Rectal smooth muscle tissue (tissue), 1 donor: ENCODE measurements around the gene CPD.
"Not testable (repeated sequence)": the region's sequence is repeated elsewhere in the genome, so short reads cannot be mapped to it uniquely, and the experiment has no call there.

ENCODE experiments used
- H3K27ac ChIP-seq: one replicate; pipeline ENCODE4 v1.7.0; 2013; ENCODE audit warnings: low read depth, low read length, inconsistent platforms
- H3K27me3 ChIP-seq: one replicate; pipeline ENCODE4 v1.7.0; 2013; ENCODE audit warnings: low read length; ENCODE audit not compliant: control insufficient read depth, insufficient read depth
- H3K36me3 ChIP-seq: one replicate; pipeline ENCODE4 v1.7.0; 2013; ENCODE audit warnings: low read length; ENCODE audit not compliant: control insufficient read depth, insufficient read depth
- H3K4me1 ChIP-seq: one replicate; pipeline ENCODE4 v1.7.0; 2013; ENCODE audit warnings: low read length; ENCODE audit not compliant: control insufficient read depth, insufficient read depth
- H3K4me3 ChIP-seq: one replicate; pipeline ENCODE4 v1.7.0; 2013; ENCODE audit warnings: low read length
- H3K9ac ChIP-seq: one replicate; pipeline ENCODE4 v1.7.0; 2013; ENCODE audit warnings: low read length

CPD gene

DNA sequence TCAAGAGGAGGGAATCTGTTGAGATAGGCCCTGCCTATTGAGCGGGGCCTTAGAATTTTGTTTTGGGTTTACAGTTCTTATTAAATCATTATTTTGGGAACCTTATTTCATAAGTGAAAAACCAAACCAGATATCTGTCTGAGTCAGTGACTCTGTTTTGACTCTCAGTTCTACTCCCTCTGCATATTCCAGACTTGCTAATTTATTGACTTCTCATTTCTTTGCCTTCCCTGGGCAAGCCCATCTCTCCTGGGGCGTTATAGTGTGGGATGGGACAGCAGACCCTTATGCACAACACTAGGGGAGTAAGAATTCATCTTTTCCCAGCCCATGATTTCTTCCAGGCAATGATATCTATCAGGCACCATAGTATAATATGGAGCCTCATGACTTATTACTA is 45.7 kb downstream of the CPD start:
- Histone ChIP-seq H3K27ac (no peak overlapping the region), H3K4me1 (no peaks in the 10 kb centered on the region), H3K36me3 (peaks cover 6% of the 10 kb centered on the region), H3K4me3 (no peak overlapping the region), H3K9ac (no peak overlapping the region), H3K27me3 (no peaks in the 10 kb centered on the region)

GRCh38 chr17:30426292-30426691 is 47.6 kb downstream of the CPD start:
- H3K4me1 ChIP-seq, result no peaks in the 10 kb centered on the region
- H3K9ac ChIP-seq, result no peak overlapping the region
- peaks cover 6% of the 10 kb centered on the region for H3K36me3 ChIP-seq
- H3K27me3 ChIP-seq, result no peaks in the 10 kb centered on the region
- no peak overlapping the region for H3K27ac ChIP-seq
- no peak overlapping the region for H3K4me3 ChIP-seq

DNA sequence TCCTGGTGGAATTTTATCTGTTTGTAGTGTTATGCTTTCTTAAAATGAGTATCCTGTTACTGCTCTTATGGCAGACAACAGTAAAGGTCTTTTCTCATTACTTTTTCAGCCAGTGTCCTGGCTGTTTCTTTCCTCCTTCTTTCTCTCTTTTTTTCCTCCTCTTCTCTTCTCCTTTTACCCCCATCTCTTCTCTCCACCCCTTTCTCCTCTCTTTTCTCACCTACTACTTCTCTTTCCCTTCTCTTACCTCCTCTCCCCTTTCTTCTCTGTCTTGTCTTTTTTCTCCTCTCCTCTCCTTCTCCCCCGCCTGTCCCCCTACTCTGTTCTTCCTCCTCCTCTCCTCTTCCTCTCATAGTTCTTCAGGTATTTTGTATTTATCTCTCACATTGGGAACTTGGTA is 48.9 kb downstream of the CPD start:
- H3K27ac ChIP-seq, result no peak overlapping the region
- H3K4me3 ChIP-seq, result no peak overlapping the region
- peaks cover 8% of the 10 kb centered on the region for H3K36me3 ChIP-seq
- H3K4me1 ChIP-seq, result no peaks in the 10 kb centered on the region
- H3K27me3 ChIP-seq, result no peaks in the 10 kb centered on the region
- no peak overlapping the region for H3K9ac ChIP-seq

GRCh38 chr17:30429155-30429554 is 50.4 kb downstream of the CPD start:
- Histone ChIP-seq H3K4me1 (no peaks in the 10 kb centered on the region), H3K4me3 (no peak overlapping the region), H3K9ac (no peak overlapping the region), H3K27me3 (no peaks in the 10 kb centered on the region), H3K27ac (no peak overlapping the region), H3K36me3 (peaks cover 10% of the 10 kb centered on the region)

DNA sequence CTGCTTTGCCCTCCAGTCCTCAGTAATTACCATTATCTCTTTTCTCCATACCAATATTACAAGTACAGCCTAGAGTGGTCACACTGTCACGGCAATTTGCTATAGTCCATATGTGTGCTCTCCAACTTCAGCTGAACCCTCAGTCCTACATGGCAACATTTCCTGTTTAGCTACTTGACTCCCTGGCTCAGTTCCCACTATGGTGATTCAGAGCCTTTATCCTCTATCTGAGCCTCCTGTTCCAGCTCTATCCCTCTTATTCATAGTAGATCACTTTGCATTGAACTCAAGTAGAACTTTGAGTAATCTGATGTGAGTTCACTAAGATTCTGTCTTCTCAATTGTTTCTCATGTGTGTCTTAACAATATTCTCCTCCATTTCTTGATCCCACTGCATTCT is 54.8 kb downstream of the CPD start:
- no peak overlapping the region for H3K27ac ChIP-seq
- H3K4me3 ChIP-seq, result no peak overlapping the region
- peaks cover 8% of the 10 kb centered on the region for H3K36me3 ChIP-seq
- no peaks in the 10 kb centered on the region for H3K27me3 ChIP-seq
- H3K9ac ChIP-seq, result no peak overlapping the region
- no peaks in the 10 kb centered on the region for H3K4me1 ChIP-seq

GRCh38 chr17:30436729-30437128 is 58.0 kb downstream of the CPD start:
- no peak overlapping the region for H3K4me3 ChIP-seq
- H3K27ac ChIP-seq, result no peak overlapping the region
- H3K36me3 ChIP-seq, result peaks cover 8% of the 10 kb centered on the region
- no peak overlapping the region for H3K9ac ChIP-seq
- no peaks in the 10 kb centered on the region for H3K4me1 ChIP-seq
- no peaks in the 10 kb centered on the region for H3K27me3 ChIP-seq

DNA sequence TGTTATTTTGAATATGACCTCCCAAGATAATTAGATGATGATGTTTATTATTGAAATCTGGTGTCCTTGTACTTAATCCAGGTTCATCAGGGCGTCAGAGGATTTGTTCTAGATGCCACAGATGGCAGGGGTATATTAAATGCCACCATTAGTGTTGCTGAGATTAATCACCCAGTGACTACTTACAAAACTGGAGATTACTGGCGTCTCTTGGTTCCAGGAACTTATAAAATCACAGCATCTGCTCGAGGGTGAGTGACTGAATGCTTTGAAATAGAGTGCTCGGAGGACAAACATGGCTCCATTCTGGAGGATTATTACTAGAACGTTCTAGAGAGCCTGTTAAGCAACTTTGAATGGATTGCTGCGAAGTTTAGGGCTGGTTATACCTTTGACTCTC is 65.0 kb downstream of the CPD start:
- Histone ChIP-seq H3K4me3 (no peak overlapping the region), H3K36me3 (peaks cover 5% of the 10 kb centered on the region), H3K4me1 (no peaks in the 10 kb centered on the region), H3K9ac (no peak overlapping the region), H3K27ac (no peak overlapping the region), H3K27me3 (no peaks in the 10 kb centered on the region)

DNA sequence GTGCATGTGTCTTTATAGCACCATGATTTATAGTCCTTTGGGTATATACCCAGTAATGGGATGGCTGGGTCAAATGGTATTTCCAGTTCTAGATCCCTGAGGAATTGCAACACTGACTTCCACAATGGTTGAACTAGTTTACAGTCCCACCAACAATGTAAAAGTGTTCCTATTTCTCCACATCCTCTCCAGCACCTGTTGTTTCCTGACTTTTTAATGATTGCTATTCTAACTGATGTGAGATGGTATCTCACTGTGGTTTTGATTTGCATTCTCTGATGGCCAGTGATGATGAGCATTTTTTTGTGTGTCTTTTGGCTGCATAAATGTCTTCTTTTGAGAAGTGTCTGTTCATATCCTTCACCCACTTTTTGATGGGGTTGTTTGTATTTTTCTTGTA is 67.9 kb downstream of the CPD start:
- not testable (repeated sequence) for H3K27ac ChIP-seq, H3K27me3 ChIP-seq, H3K9ac ChIP-seq, H3K36me3 ChIP-seq, H3K4me1 ChIP-seq, H3K4me3 ChIP-seq

DNA sequence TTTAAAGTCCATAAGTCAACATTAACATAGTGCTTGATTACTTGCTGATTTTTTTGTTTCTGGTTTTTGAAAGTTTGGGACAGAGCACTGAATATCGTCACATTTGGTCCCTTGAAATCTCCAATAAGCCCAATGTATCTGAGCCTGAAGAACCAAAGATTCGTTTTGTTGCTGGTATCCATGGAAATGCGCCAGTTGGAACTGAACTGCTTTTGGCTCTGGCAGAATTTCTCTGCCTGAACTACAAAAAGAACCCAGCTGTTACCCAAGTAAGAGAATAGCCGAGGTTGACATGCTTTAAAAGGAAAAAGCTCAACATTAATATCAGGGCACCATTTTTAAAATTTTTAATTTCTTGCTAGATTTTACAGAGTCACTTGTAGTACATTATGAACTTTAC is 70.8 kb downstream of the CPD start:
- Histone ChIP-seq H3K4me3 (no peak overlapping the region), H3K27me3 (no peaks in the 10 kb centered on the region), H3K4me1 (no peaks in the 10 kb centered on the region), H3K27ac (no peak overlapping the region), H3K36me3 (peaks cover 5% of the 10 kb centered on the region), H3K9ac (no peak overlapping the region)

DNA sequence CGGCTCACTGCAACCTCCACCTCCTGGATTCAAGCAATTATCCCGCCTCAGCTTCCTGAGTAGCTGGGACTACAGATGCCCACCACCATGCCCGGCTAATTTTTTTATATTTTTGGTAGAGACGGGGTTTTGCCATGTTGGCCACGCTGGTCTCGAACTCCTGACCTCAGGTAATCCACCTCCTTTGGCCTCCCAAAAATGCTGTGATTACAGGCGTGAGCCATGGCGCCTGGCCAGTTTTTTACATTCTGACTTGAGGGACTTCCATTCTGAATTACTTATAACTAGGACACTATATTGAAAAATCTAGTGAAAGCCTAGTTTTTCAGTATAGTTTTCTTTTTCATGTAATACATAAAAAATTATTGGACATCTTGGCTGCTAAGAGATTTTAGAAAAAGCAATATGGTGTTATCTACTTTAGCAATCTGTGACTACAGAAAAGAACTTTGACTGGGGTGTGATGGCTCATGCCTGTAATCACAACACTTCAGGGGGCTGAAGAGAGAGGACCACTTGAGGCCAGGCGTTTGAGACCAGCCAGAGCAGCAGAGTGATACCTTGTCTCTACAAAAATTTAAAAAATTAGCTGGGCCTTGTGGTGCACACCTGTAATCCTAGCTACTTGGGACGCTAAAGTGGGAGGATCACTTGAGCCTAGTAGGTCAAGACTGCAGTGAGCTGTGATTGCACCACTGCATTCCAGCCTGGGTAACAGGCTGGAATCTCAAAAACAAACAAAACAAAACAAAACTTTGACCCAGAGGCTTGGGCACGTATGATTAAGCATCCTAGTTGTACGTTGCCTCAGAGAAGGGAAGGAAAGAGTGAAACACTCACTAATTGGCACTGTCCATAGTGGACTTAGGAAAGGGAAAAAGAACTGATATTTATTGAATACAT is 71.6 kb downstream of the CPD start:
- Histone ChIP-seq H3K4me1 (no peaks in the 10 kb centered on the region), H3K27ac (no peak overlapping the region)

DNA sequence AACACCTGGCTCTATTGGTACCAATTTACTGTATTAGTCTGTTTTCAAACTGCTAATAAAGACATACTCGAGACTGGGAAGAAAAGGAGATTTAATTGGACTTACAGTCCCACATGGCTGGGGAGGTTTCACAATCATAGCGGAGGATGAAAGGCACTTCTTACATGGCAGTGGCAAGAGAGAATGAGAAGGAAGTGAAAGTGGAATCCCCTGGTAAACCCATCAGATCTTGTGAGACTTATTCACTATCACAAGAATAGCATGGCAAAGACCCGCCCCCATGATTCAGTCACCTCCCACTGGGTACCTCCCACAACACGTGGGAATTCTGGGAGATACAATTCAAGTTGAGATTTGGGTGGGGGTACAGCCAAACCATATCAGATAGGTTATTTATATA is 75.9 kb downstream of the CPD start:
- H3K4me3 ChIP-seq, result no peak overlapping the region
- H3K4me1 ChIP-seq, result no peaks in the 10 kb centered on the region
- H3K27ac ChIP-seq, result no peak overlapping the region
- no peak overlapping the region for H3K9ac ChIP-seq
- peaks cover 4% of the 10 kb centered on the region for H3K36me3 ChIP-seq
- H3K27me3 ChIP-seq, result no peaks in the 10 kb centered on the region

More for the DNA sequence above, 71.6 kb downstream of the CPD start:
- Histone ChIP-seq H3K36me3 (peaks cover 3% of the 10 kb centered on the region), H3K27me3 (no peaks in the 10 kb centered on the region), H3K9ac (no peak overlapping the region), H3K4me3 (no peak overlapping the region)

DNA sequence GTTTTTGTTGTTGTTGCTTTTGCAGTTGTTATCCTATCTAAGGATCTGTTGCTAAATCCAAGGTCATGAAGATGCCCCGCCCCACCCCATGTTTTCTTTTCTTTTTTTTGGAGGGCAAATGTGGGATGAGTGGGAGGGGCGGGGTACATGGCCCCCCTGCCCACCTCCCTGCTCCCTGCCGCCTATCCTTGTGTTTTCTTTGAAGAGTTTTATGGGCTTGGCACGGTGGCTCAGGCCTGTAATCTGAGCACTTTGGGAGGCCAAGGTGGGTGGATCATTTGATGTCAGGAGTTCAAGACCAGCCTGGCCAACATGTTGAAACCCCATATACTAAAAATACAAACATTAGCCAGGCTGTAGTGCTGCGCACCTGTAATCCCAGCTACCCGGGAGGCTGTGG is 79.6 kb downstream of the CPD start:
- Histone ChIP-seq H3K9ac (no peak overlapping the region), H3K4me1 (no peaks in the 10 kb centered on the region), H3K36me3 (peaks cover 7% of the 10 kb centered on the region), H3K4me3 (no peak overlapping the region), H3K27ac (no peak overlapping the region), H3K27me3 (no peaks in the 10 kb centered on the region)

- H3K27me3 ChIP-seq, H3K4me3 ChIP-seq, H3K36me3 ChIP-seq, H3K4me1 ChIP-seq, H3K27ac ChIP-seq, H3K9ac ChIP-seq: not testable (repeated sequence)
These were observed 80.2 kb downstream of the CPD start for GRCh38 chr17:30458797-30459413.
